ENCODE measurements around the gene EXOC6. TPM values are rescaled to one million over a fixed set of nuclear protein-coding genes. Genes with fewer than 3 reads are reported as not detected.

Gene EXOC6
- total RNA-seq, 1 donor from 2014 or later: 14.2 TPM

- no peaks in the 10 kb centered on the region for H3K9me3 Mint-ChIP-seq
- intact Hi-C loops (cut with micrococcal nuclease): no loop called here
Observed at GRCh38 chr10:92999191-92999590, 150.9 kb downstream of the EXOC6 start.

GRCh38 chr10:93006435-93007039 is 158.2 kb downstream of the EXOC6 start:
- no peak for DNase-seq
- Mint-ChIP-seq H3K9me3 (no peaks in the 10 kb centered on the region), H3K36me3 (ENCODE audit: low read depth) (no peaks in the 10 kb centered on the region), H3K4me3 (no peak overlapping the region), H3K4me1 (no peaks in the 10 kb centered on the region), H3K27me3 (no peaks in the 10 kb centered on the region), H3K27ac (no peak overlapping the region)
- intact Hi-C loops (cut with micrococcal nuclease): no loop called here

More at GRCh38 chr10:92999191-92999590, 150.9 kb downstream of the EXOC6 start:
- Mint-ChIP-seq H3K36me3 (ENCODE audit: low read depth) (no peaks in the 10 kb centered on the region), H3K4me3 (no peak overlapping the region), H3K27me3 (no peaks in the 10 kb centered on the region), H3K4me1 (no peaks in the 10 kb centered on the region), H3K27ac (no peak overlapping the region)
- no peak for DNase-seq

- Mint-ChIP-seq H3K4me3 (no peak overlapping the region), H3K27ac (no peak overlapping the region), H3K36me3 (ENCODE audit: low read depth) (no peaks in the 10 kb centered on the region), H3K4me1 (no peaks in the 10 kb centered on the region), H3K27me3 (no peaks in the 10 kb centered on the region), H3K9me3 (no peaks in the 10 kb centered on the region)
- no peak for DNase-seq
- intact Hi-C loops (cut with micrococcal nuclease): no loop called here
Observed at GRCh38 chr10:93015722-93016121, 167.4 kb downstream of the EXOC6 start.

GRCh38 chr10:93023013-93023650 is 174.8 kb downstream of the EXOC6 start:
- Mint-ChIP-seq H3K9me3 (no peaks in the 10 kb centered on the region), H3K4me3 (no peak overlapping the region), H3K27ac (no peak overlapping the region), H3K4me1 (no peaks in the 10 kb centered on the region), H3K27me3 (no peaks in the 10 kb centered on the region), H3K36me3 (ENCODE audit: low read depth) (no peaks in the 10 kb centered on the region)
- DNase-seq: no peak
- intact Hi-C loops (cut with micrococcal nuclease): no loop called here

GRCh38 chr10:93026072-93026471 is 177.8 kb downstream of the EXOC6 start:
- Mint-ChIP-seq H3K4me1 (no peaks in the 10 kb centered on the region), H3K4me3 (no peak overlapping the region), H3K9me3 (no peaks in the 10 kb centered on the region), H3K27me3 (no peaks in the 10 kb centered on the region), H3K36me3 (ENCODE audit: low read depth) (no peaks in the 10 kb centered on the region), H3K27ac (no peak overlapping the region)
- DNase-seq: no peak
- intact Hi-C loops (cut with micrococcal nuclease): no loop called here

GRCh38 chr10:93027508-93027907 is 179.2 kb downstream of the EXOC6 start:
- no peak for DNase-seq
- Mint-ChIP-seq H3K27me3 (no peaks in the 10 kb centered on the region), H3K9me3 (no peaks in the 10 kb centered on the region), H3K4me3 (no peak overlapping the region), H3K36me3 (ENCODE audit: low read depth) (no peaks in the 10 kb centered on the region), H3K4me1 (no peaks in the 10 kb centered on the region), H3K27ac (no peak overlapping the region)
- intact Hi-C loops (cut with micrococcal nuclease): no loop called here

GRCh38 chr10:93028883-93029282 is 180.6 kb downstream of the EXOC6 start:
- Mint-ChIP-seq H3K36me3 (ENCODE audit: low read depth) (no peaks in the 10 kb centered on the region), H3K4me3 (no peak overlapping the region), H3K4me1 (no peaks in the 10 kb centered on the region), H3K9me3 (no peaks in the 10 kb centered on the region), H3K27ac (no peak overlapping the region), H3K27me3 (no peaks in the 10 kb centered on the region)
- intact Hi-C loops (cut with micrococcal nuclease): no loop called here
- DNase-seq: no peak

GRCh38 chr10:93030409-93030808 is 182.1 kb downstream of the EXOC6 start:
- intact Hi-C loops (cut with micrococcal nuclease): no loop called here
- no peaks in the 10 kb centered on the region for H3K27me3 Mint-ChIP-seq
- no peaks in the 10 kb centered on the region for H3K9me3 Mint-ChIP-seq
- no peak for DNase-seq
- no peaks in the 10 kb centered on the region for H3K4me1 Mint-ChIP-seq
- no peak overlapping the region for H3K4me3 Mint-ChIP-seq
- H3K36me3 Mint-ChIP-seq (ENCODE audit: low read depth): no peaks in the 10 kb centered on the region
- no peak overlapping the region for H3K27ac Mint-ChIP-seq

GRCh38 chr10:93032105-93032808 is 183.9 kb downstream of the EXOC6 start:
- H3K27me3 Mint-ChIP-seq: no peaks in the 10 kb centered on the region
- H3K9me3 Mint-ChIP-seq: no peaks in the 10 kb centered on the region
- DNase-seq: no peak
- no peaks in the 10 kb centered on the region for H3K4me1 Mint-ChIP-seq
- H3K27ac Mint-ChIP-seq: no peak overlapping the region
- H3K4me3 Mint-ChIP-seq: no peak overlapping the region
- no peaks in the 10 kb centered on the region for H3K36me3 Mint-ChIP-seq (ENCODE audit: low read depth)
- intact Hi-C loops (cut with micrococcal nuclease): no loop called here

GRCh38 chr10:93032809-93033137 is 184.5 kb downstream of the EXOC6 start:
- no peak overlapping the region for H3K27ac Mint-ChIP-seq
- H3K36me3 Mint-ChIP-seq (ENCODE audit: low read depth): no peaks in the 10 kb centered on the region
- no peaks in the 10 kb centered on the region for H3K9me3 Mint-ChIP-seq
- DNase-seq: no peak
- intact Hi-C loops (cut with micrococcal nuclease): no loop called here
- no peak overlapping the region for H3K4me3 Mint-ChIP-seq
- H3K27me3 Mint-ChIP-seq: no peaks in the 10 kb centered on the region
- no peaks in the 10 kb centered on the region for H3K4me1 Mint-ChIP-seq

- H3K27ac Mint-ChIP-seq: no peak overlapping the region
- no peaks in the 10 kb centered on the region for H3K4me1 Mint-ChIP-seq
- intact Hi-C loops (cut with micrococcal nuclease): no loop called here
- no peaks in the 10 kb centered on the region for H3K9me3 Mint-ChIP-seq
- DNase-seq: no peak
- no peaks in the 10 kb centered on the region for H3K27me3 Mint-ChIP-seq
- H3K36me3 Mint-ChIP-seq (ENCODE audit: low read depth): no peaks in the 10 kb centered on the region
- H3K4me3 Mint-ChIP-seq: no peak overlapping the region
Observed at GRCh38 chr10:93034426-93034825, 186.1 kb downstream of the EXOC6 start.

GRCh38 chr10:93039110-93039509 is 190.8 kb downstream of the EXOC6 start:
- no peaks in the 10 kb centered on the region for H3K27me3 Mint-ChIP-seq
- intact Hi-C loops (cut with micrococcal nuclease): loop anchor here (5.0 kb wide), 1 partner anchor 77 kb away; no protein-coding TSS in a partner anchor
- no peaks in the 10 kb centered on the region for H3K9me3 Mint-ChIP-seq
- no peaks in the 10 kb centered on the region for H3K36me3 Mint-ChIP-seq (ENCODE audit: low read depth)
- H3K4me1 Mint-ChIP-seq: no peaks in the 10 kb centered on the region
- no peak overlapping the region for H3K27ac Mint-ChIP-seq
- no peak for DNase-seq
- H3K4me3 Mint-ChIP-seq: no peak overlapping the region

GRCh38 chr10:93039721-93040120 is 191.4 kb downstream of the EXOC6 start:
- Mint-ChIP-seq H3K36me3 (ENCODE audit: low read depth) (no peaks in the 10 kb centered on the region), H3K4me3 (no peak overlapping the region), H3K4me1 (no peaks in the 10 kb centered on the region), H3K27ac (no peak overlapping the region), H3K27me3 (no peaks in the 10 kb centered on the region), H3K9me3 (no peaks in the 10 kb centered on the region)
- peak; percentile 60 for DNase-seq
- intact Hi-C loops (cut with micrococcal nuclease): loop anchor here (5.0 kb wide), 1 partner anchor 77 kb away; no protein-coding TSS in a partner anchor

GRCh38 chr10:93054486-93054885 is 206.2 kb downstream of the EXOC6 start:
- Mint-ChIP-seq H3K4me3 (no peak overlapping the region), H3K36me3 (ENCODE audit: low read depth) (no peaks in the 10 kb centered on the region), H3K27ac (no peak overlapping the region), H3K9me3 (no peaks in the 10 kb centered on the region), H3K4me1 (no peaks in the 10 kb centered on the region), H3K27me3 (peaks cover 6% of the 10 kb centered on the region)
- DNase-seq: no peak
- intact Hi-C loops (cut with micrococcal nuclease): no loop called here

All from activated CD4-positive, alpha-beta T cell treated with anti-CD3 and anti-CD28 coated beads, Interleukin-2, amount 10 ng/mL, durations not matched to agents 24 days and 14 days (primary cell).